Natural killer cell (primary cell): ENCODE data around the gene NPIPB8. TPM values are rescaled to one million over a fixed set of nuclear protein-coding genes. Genes with fewer than 3 reads are reported as not detected.
A peak's percentile ranks its signal among the peaks of the same experiment; 100 is the strongest.
"Not testable (repeated sequence)": the region's sequence is repeated elsewhere in the genome, so short reads cannot be mapped to it uniquely, and the experiment has no call there.

Source experiments
- ATAC-seq, 3 donors: fragments of 150-1000 bp in 2 of 3; fragments of 200-7000 bp in 1 of 3; cut with Tn5 transposase; 1 replicate in 1 of 3; 2 replicates in 2 of 3; pipeline ENCODE4 v1.10.0; 2021; ENCODE audit warnings: mild to moderate bottlenecking in 2 of 3, moderate library complexity in 2 of 3
- DNase-seq, 2 donors: peaks; one replicate each; pipeline versions ENCODE4 v3.0.0 to v3.0.0-alpha.2; 2013 to 2021; ENCODE audit warnings: mixed read lengths in 1 of 2
- H3K27ac ChIP-seq: one replicate; pipeline ENCODE4 v1.5.1; 2013; ENCODE audit warnings: mild to moderate bottlenecking, low read length
- H3K27me3 ChIP-seq: one replicate; pipeline ENCODE4 v1.6.1; 2013; ENCODE audit warnings: low read length; ENCODE audit not compliant: control insufficient read depth, insufficient read depth
- H3K36me3 ChIP-seq: one replicate; pipeline ENCODE4 v1.6.1; 2013; ENCODE audit warnings: low read length; ENCODE audit not compliant: control insufficient read depth, insufficient read depth
- H3K4me1 ChIP-seq: one replicate; pipeline ENCODE4 v1.6.1; 2013; ENCODE audit warnings: low read length; ENCODE audit not compliant: control insufficient read depth, insufficient read depth
- H3K4me3 ChIP-seq: one replicate; pipeline ENCODE4 v1.5.1; 2013; ENCODE audit warnings: low read length
- H3K9me3 ChIP-seq: one replicate; pipeline ENCODE4 v1.6.1; 2013; ENCODE audit warnings: low read length; ENCODE audit not compliant: control insufficient read depth, insufficient read depth
- H3K27ac Mint-ChIP-seq, 2 donors: one replicate each; pipeline ENCODE4 v1.8.0; 2022; ENCODE audit warnings: mild to moderate bottlenecking in 2 of 2, mixed read lengths in 2 of 2, moderate library complexity in 1 of 2
- H3K27me3 Mint-ChIP-seq, 2 donors: one replicate each; pipeline ENCODE4 v1.8.0; 2022; ENCODE audit warnings: low read depth in 2 of 2, mixed read lengths in 2 of 2
- H3K36me3 Mint-ChIP-seq: one replicate; pipeline ENCODE4 v1.8.0; 2022; ENCODE audit warnings: mixed read lengths
- H3K4me1 Mint-ChIP-seq, 2 donors: one replicate each; pipeline ENCODE4 v1.8.0; 2022; ENCODE audit warnings: mixed read lengths in 2 of 2
- H3K4me3 Mint-ChIP-seq: one replicate; pipeline ENCODE4 v1.8.0; 2022; ENCODE audit warnings: mild to moderate bottlenecking, moderate library complexity, mixed read lengths
- H3K9me3 Mint-ChIP-seq, 2 donors: one replicate each; pipeline ENCODE4 v1.8.0; 2022; ENCODE audit warnings: mixed read lengths in 2 of 2
- WGBS: methylation state at CpG from one replicate; pipeline ENCODE4 v1.1.7; 2013; ENCODE audit warnings: missing lambda C conversion rate; ENCODE audit not compliant: insufficient coverage; 5-methylcytosine and 5-hydroxymethylcytosine counted together
- intact Hi-C: fragments of 100-400 bp; cut with micrococcal nuclease; formaldehyde crosslinking; loops from one replicate; pipeline ENCODE4 v1.14.2; 2022
- total RNA-seq, 4 donors: library from RNA; stranded (reverse); fragments of 120-200 nt in 1 of 4; gene quantifications; one replicate each; pipeline versions ENCODE4 v1.2.3 to v1.2.4, GENCODE V29; 2013 to 2022
- TF ChIP-seq, protein P1 (sequence below): fragments of 200-600 bp; IDR thresholded peaks from one replicate; pipeline ENCODE4 v1.8.0; 2022; ENCODE audit warnings: antibody characterized with exemption

The NPIPB8 gene
- total RNA-seq, 3 donors from 2014 or later (not counting 1 experiment from before 2014, with no cell fraction given), result 0.19 to 3.7 TPM; not detected in 1

DNA sequence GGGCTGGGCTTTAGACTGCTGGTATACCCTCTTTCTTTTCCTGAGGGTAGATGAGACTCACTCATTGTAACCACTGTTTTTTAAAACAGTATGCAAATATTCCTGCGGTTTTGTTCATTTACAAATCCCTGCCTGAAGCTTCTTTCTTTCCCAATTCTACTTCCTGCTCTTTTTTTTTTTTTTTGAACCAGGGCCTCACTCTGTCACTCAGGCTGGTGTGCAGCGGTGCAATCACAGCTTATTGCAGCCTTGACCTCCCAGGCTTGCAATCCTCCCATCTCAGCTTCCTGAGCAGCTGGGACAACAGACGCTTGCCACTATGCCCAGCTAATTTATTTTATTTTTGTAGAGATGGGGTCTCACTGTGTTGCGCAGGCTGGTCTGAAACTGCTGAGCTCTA is 20.0 kb upstream of the NPIPB8 start:
- intact Hi-C loops, result no loop called here
- Mint-ChIP-seq H3K27ac (no peak overlapping the region), H3K27me3 (no peaks in the 10 kb centered on the region), H3K36me3 (no peaks in the 10 kb centered on the region), H3K9me3 (no peaks in the 10 kb centered on the region), H3K4me3 (no peak overlapping the region), H3K4me1 (peaks cover 11 to 18% of the 10 kb centered on the region in 2 donors)
- no peaks in the 10 kb centered on the region for H3K36me3 ChIP-seq
- 84% methylated on average over 3 of the region's 4 CpGs for WGBS
- H3K27ac ChIP-seq, result no peak overlapping the region
- no peak overlapping the region for H3K4me3 ChIP-seq
- TF ChIP-seq, protein P1, sequence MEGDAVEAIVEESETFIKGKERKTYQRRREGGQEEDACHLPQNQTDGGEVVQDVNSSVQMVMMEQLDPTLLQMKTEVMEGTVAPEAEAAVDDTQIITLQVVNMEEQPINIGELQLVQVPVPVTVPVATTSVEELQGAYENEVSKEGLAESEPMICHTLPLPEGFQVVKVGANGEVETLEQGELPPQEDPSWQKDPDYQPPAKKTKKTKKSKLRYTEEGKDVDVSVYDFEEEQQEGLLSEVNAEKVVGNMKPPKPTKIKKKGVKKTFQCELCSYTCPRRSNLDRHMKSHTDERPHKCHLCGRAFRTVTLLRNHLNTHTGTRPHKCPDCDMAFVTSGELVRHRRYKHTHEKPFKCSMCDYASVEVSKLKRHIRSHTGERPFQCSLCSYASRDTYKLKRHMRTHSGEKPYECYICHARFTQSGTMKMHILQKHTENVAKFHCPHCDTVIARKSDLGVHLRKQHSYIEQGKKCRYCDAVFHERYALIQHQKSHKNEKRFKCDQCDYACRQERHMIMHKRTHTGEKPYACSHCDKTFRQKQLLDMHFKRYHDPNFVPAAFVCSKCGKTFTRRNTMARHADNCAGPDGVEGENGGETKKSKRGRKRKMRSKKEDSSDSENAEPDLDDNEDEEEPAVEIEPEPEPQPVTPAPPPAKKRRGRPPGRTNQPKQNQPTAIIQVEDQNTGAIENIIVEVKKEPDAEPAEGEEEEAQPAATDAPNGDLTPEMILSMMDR, result no peak
- H3K9me3 ChIP-seq, result no peaks in the 10 kb centered on the region
- H3K4me1 ChIP-seq, result peaks cover 5% of the 10 kb centered on the region
- no peak for ATAC-seq
- DNase-seq, result no peak
- no peaks in the 10 kb centered on the region for H3K27me3 ChIP-seq

DNA sequence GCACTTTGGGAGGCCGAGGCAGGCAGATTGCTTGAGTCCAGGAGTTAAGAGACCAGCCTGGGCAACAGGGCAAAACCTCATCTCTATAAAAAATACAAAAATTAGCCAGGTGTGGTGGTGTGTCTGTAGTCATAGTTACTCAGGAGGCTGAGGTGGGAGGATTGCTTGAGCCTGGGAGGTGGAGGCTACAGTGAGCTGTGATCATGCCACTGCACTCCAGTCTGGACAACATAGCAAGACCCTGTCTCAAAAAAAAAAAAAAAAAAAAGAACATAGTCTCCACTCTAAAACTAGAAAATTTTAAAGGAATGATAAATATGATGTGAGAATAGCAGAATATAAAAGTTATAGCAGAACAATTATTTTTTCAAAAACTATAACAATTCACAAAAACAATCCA is 17.5 kb upstream of the NPIPB8 start:
- H3K4me1 Mint-ChIP-seq, result peaks cover 11 to 22% of the 10 kb centered on the region in 2 donors
- H3K27me3 ChIP-seq, H3K27ac ChIP-seq, H3K36me3 ChIP-seq, H3K9me3 Mint-ChIP-seq, H3K27ac Mint-ChIP-seq, H3K36me3 Mint-ChIP-seq, intact Hi-C loops, ATAC-seq, DNase-seq, H3K4me1 ChIP-seq, H3K4me3 ChIP-seq, H3K9me3 ChIP-seq, H3K4me3 Mint-ChIP-seq, H3K27me3 Mint-ChIP-seq: not testable (repeated sequence)
- WGBS, result 75% methylated on average over 1 of the region's 1 CpG

DNA sequence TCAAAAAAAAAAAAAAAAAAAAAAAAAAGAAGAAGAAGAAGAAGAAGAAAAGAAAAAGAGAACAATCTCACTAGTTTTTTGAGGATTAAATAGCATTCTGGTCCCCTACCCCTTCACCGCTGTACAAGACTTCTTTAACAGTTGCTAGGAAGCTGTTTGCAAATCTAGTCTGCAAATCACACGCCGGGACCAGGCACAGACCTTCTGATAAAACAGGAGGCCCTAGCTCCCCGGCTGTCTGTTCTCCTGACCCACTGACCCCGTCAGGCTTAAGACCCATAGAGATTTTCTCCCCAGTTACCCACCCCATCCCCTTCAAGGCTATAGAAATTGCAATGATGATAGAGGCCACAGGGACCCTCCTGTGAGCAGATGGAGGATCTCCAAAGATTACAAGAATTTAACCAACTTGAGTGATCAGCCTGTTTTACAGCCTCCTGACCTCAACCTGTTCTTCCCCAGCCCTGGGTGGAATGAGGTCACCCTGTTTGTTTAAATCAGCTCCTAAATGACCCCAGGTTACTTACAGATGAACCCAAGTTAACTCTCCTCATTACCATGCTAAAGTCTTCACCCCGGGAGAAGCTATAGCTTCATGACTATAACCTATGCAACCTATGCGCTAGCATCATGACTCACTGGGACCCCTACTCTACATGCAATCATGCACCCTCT is 16.2 kb upstream of the NPIPB8 start:
- Histone ChIP-seq H3K4me3 (no peak overlapping the region), H3K9me3 (no peaks in the 10 kb centered on the region), H3K4me1 (peaks cover 8% of the 10 kb centered on the region), H3K27ac (no peak overlapping the region), H3K36me3 (no peaks in the 10 kb centered on the region), H3K27me3 (no peaks in the 10 kb centered on the region)
- peaks cover 0 to 2% of the 10 kb centered on the region in 2 donors for H3K27me3 Mint-ChIP-seq
- peaks cover 7 to 16% of the 10 kb centered on the region in 2 donors for H3K4me1 Mint-ChIP-seq
- H3K36me3 Mint-ChIP-seq, result no peaks in the 10 kb centered on the region
- intact Hi-C loops, result no loop called here
- TF ChIP-seq, protein P1, result no peak
- DNase-seq (no peak), ATAC-seq (no peak)
- no peak overlapping the region for H3K27ac Mint-ChIP-seq
- 87% methylated on average over 7 of the region's 7 CpGs for WGBS
- H3K4me3 Mint-ChIP-seq, result peak overlapping the region; percentile 63
- H3K9me3 Mint-ChIP-seq, result no peaks in the 10 kb centered on the region

DNA sequence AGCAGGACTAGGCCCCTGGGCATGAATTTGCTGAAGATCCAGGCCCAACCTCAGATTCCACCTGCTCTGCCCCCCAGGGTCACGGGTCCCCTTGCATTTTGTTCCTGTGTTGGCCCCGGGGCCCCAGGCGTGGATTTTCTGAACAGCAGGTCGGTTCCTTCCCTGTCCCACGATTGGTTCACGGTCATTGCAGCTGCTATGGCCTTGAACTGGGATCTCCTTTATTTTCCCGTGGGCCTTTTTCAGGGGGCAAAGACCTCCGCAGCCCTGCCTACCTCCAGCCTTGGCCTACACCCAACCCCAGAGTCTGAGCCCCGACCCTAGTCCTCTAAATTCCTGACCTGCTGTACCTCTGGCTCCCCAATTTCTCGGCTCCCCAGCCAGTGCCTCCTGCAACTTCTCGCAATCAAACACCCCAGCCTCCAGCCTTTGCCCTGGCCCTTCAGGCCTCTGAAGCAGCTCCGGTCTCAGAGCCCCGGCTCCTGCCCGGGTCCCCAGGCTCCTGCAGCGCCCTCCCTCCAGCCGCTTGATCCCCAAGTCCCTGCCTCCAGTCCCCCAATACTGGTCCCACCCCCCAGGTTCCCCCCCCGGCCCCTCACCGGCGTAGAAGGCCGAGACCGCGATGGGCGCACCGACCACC is 15.2 kb upstream of the NPIPB8 start:
- WGBS, result 39% methylated on average over 24 of the region's 24 CpGs
- ATAC-seq, result peak in 2 of 3 donors; percentile 12 to 24
- intact Hi-C loops, H3K36me3 ChIP-seq, H3K4me1 ChIP-seq, DNase-seq, H3K27me3 Mint-ChIP-seq, H3K27ac ChIP-seq, H3K9me3 Mint-ChIP-seq, H3K36me3 Mint-ChIP-seq, H3K9me3 ChIP-seq, H3K27me3 ChIP-seq, H3K27ac Mint-ChIP-seq: not testable (repeated sequence)
- H3K4me3 Mint-ChIP-seq, result peak overlapping the region; percentile 81
- H3K4me1 Mint-ChIP-seq, result peaks cover 7 to 16% of the 10 kb centered on the region in 2 donors
- peak overlapping the region; percentile 27 for H3K4me3 ChIP-seq
